Gastrocnemius medialis (tissue), 4 donors: ENCODE measurements around the gene HTR3D.
"Not testable (repeated sequence)": the region's sequence is repeated elsewhere in the genome, so short reads cannot be mapped to it uniquely, and the experiment has no call there.

Experiments used
- CTCF ChIP-seq, 5 experiments: fragments of 450-650 bp in 3 of 5; fragments of 200-600 bp in 2 of 5; sonication (generic) in 2 of 5; IDR thresholded peaks in 4 of 5; conservative IDR thresholded peaks in 1 of 5; 1 replicate in 4 of 5; 2 replicates in 1 of 5; pipeline ENCODE4 v1.5.1; 2016 to 2019; ENCODE audit warnings: antibody characterized with exemption in 5 of 5, mild to moderate bottlenecking in 3 of 5, moderate library complexity in 3 of 5
- POLR2A ChIP-seq, 2 donors: fragments of 450-650 bp; IDR thresholded peaks; one replicate each; pipeline ENCODE4 v1.6.1; 2017; ENCODE audit warnings: antibody characterized with exemption in 2 of 2, mild to moderate bottlenecking in 2 of 2, moderate library complexity in 2 of 2

- not testable (repeated sequence) for TF ChIP-seq CTCF (IDR thresholded peaks at IDR 0.05 in 4 of 5, conservative IDR thresholded peaks at IDR 0.05 in 1 of 5); POLR2A (IDR thresholded peaks at IDR 0.05)
Measured at GRCh38 chr3:184007143-184007813, 24.3 kb upstream of the HTR3D start.
